H9 (cell line): Measurements from ENCODE around the gene NR3C2. TPM values are rescaled to one million over a fixed set of nuclear protein-coding genes. Genes with fewer than 3 reads are reported as not detected.

Experiments used
- DNase-seq: peaks from one replicate; pipeline ENCODE4 v3.0.0-alpha.2; 2017
- H2AFZ ChIP-seq: one replicate; pipeline ENCODE4 v1.6.1; 2013; ENCODE audit warnings: mild to moderate bottlenecking, low read length, control low read depth, moderate library complexity
- H2AK5ac ChIP-seq: 2 replicates; pipeline ENCODE4 v1.6.1; 2013; ENCODE audit warnings: low read length, control low read depth, mixed read lengths; ENCODE audit not compliant: insufficient read length
- H2BK120ac ChIP-seq: one replicate; pipeline ENCODE4 v1.6.1; 2013; ENCODE audit warnings: low read depth, mild to moderate bottlenecking, low read length, control low read depth, inconsistent platforms; ENCODE audit not compliant: poor library complexity, severe bottlenecking
- H2BK12ac ChIP-seq: 2 replicates; pipeline ENCODE4 v1.6.1; 2013; ENCODE audit warnings: low read length, control low read depth, mixed read lengths, low read depth; ENCODE audit not compliant: insufficient read length
- H2BK15ac ChIP-seq: 2 replicates; pipeline ENCODE4 v1.6.1; 2013; ENCODE audit warnings: low read depth, low read length, control low read depth
- H2BK20ac ChIP-seq: one replicate; pipeline ENCODE4 v1.6.1; 2013; ENCODE audit warnings: low read depth, mild to moderate bottlenecking, low read length, control low read depth, inconsistent platforms; ENCODE audit not compliant: poor library complexity, severe bottlenecking
- H2BK5ac ChIP-seq: 2 replicates; pipeline ENCODE4 v1.6.1; 2013; ENCODE audit warnings: low read length, control low read depth, mixed read lengths; ENCODE audit not compliant: insufficient read length
- H3K14ac ChIP-seq: 2 replicates; pipeline ENCODE4 v1.6.1; 2013; ENCODE audit warnings: low read length, control low read depth; ENCODE audit not compliant: insufficient read depth
- H3K18ac ChIP-seq: 2 replicates; pipeline ENCODE4 v1.6.1; 2013; ENCODE audit warnings: low read depth, mild to moderate bottlenecking, mixed read lengths, low read length, control low read depth; ENCODE audit not compliant: insufficient read length
- H3K23ac ChIP-seq: 2 replicates; pipeline ENCODE4 v1.6.1; 2013; ENCODE audit warnings: low read length, control low read depth, mixed read lengths, low read depth; ENCODE audit not compliant: insufficient read length
- H3K23me2 ChIP-seq: 2 replicates; pipeline ENCODE4 v1.6.1; 2013; ENCODE audit warnings: low read depth, mild to moderate bottlenecking, mixed read lengths, low read length, control low read depth; ENCODE audit not compliant: insufficient read length, poor library complexity, severe bottlenecking
- H3K27ac ChIP-seq: 2 replicates; pipeline ENCODE4 v1.5.1; 2013; ENCODE audit warnings: low read length, control low read depth, mixed read lengths, low read depth; ENCODE audit not compliant: insufficient read length
- H3K27me3 ChIP-seq: 2 replicates; pipeline ENCODE4 v1.6.1; 2013; ENCODE audit warnings: low read length, control low read depth, inconsistent platforms; ENCODE audit not compliant: insufficient read depth
- H3K4ac ChIP-seq: 2 replicates; pipeline ENCODE4 v1.6.1; 2013; ENCODE audit warnings: low read depth, mild to moderate bottlenecking, control low read depth, inconsistent platforms, low read length, moderate library complexity
- H3K4me1 ChIP-seq: 2 replicates; pipeline ENCODE4 v1.6.1; 2013; ENCODE audit warnings: low read length, control low read depth, inconsistent platforms; ENCODE audit not compliant: insufficient read depth
- H3K4me2 ChIP-seq: 2 replicates; pipeline ENCODE4 v1.6.1; 2013; ENCODE audit warnings: low read length, control low read depth, mixed read lengths; ENCODE audit not compliant: insufficient read length, insufficient read depth
- H3K56ac ChIP-seq: 2 replicates; pipeline ENCODE4 v1.6.1; 2013; ENCODE audit warnings: low read depth, mild to moderate bottlenecking, mixed read lengths, low read length, control low read depth; ENCODE audit not compliant: insufficient read length
- H3K79me1 ChIP-seq: 2 replicates; pipeline ENCODE4 v1.6.1; 2013; ENCODE audit warnings: low read depth, mild to moderate bottlenecking, moderate library complexity, low read length, control low read depth, inconsistent platforms; ENCODE audit not compliant: insufficient read depth, poor library complexity, severe bottlenecking
- H3K79me2 ChIP-seq: 2 replicates; pipeline ENCODE4 v1.6.1; 2013; ENCODE audit warnings: low read length, control low read depth, inconsistent platforms; ENCODE audit not compliant: insufficient read depth
- H3K9ac ChIP-seq: 2 replicates; pipeline ENCODE4 v1.6.1; 2013; ENCODE audit warnings: low read length, control low read depth, mixed read lengths; ENCODE audit not compliant: insufficient read length; ENCODE audit errors: extremely low read depth
- H3K9me3 ChIP-seq: one replicate; pipeline ENCODE4 v1.6.1; 2013; ENCODE audit warnings: low read depth, low read length, inconsistent platforms; ENCODE audit not compliant: control insufficient read depth
- H3T11ph ChIP-seq: one replicate; pipeline ENCODE4 v1.6.1; 2013; ENCODE audit warnings: mild to moderate bottlenecking, low read length, control low read depth, inconsistent platforms
- H4K20me1 ChIP-seq: one replicate; pipeline ENCODE4 v1.6.1; 2013; ENCODE audit not compliant: control insufficient read depth, insufficient read length, insufficient read depth
- H4K5ac ChIP-seq: 2 replicates; pipeline ENCODE4 v1.6.1; 2013; ENCODE audit warnings: low read depth, mild to moderate bottlenecking, mixed read lengths, low read length, control low read depth; ENCODE audit not compliant: insufficient read length
- H4K8ac ChIP-seq: replicated peaks from 2 replicates; pipeline ENCODE4 v1.6.1; 2013; ENCODE audit warnings: low read length, control low read depth, mixed read lengths, low read depth; ENCODE audit not compliant: insufficient read length
- H4K91ac ChIP-seq: 2 replicates; pipeline ENCODE4 v1.6.1; 2013; ENCODE audit warnings: low read depth, mild to moderate bottlenecking, moderate library complexity, mixed read lengths, low read length, control low read depth; ENCODE audit not compliant: insufficient read length
- H3K27ac Mint-ChIP-seq, 3 experiments: 2 replicates in 2 of 3; 3 replicates in 1 of 3; pipeline ENCODE4 v1.8.0; 2020 to 2021; ENCODE audit warnings: mixed read lengths in 3 of 3, mild to moderate bottlenecking in 1 of 3, moderate library complexity in 1 of 3
- H3K27me3 Mint-ChIP-seq: 2 replicates; pipeline ENCODE4 v1.8.0; 2021; ENCODE audit warnings: low read depth, mild to moderate bottlenecking, moderate library complexity, mixed read lengths
- H3K36me3 Mint-ChIP-seq, 3 experiments: 2 replicates in 2 of 3; 3 replicates in 1 of 3; pipeline ENCODE4 v1.8.0; 2020 to 2021; ENCODE audit warnings: low read depth in 3 of 3, mixed read lengths in 3 of 3; ENCODE audit not compliant: insufficient read depth in 1 of 3
- H3K4me1 Mint-ChIP-seq, 2 experiments: 2 replicates each; pipeline ENCODE4 v1.8.0; 2020; ENCODE audit warnings: mixed read lengths in 2 of 2
- H3K4me3 Mint-ChIP-seq, 2 experiments: 2 replicates in 1 of 2; 3 replicates in 1 of 2; pipeline ENCODE4 v1.8.0; 2020 to 2021; ENCODE audit warnings: mild to moderate bottlenecking in 2 of 2, mixed read lengths in 2 of 2, moderate library complexity in 1 of 2
- H3K9me3 Mint-ChIP-seq, 2 experiments: 2 replicates in 1 of 2; 3 replicates in 1 of 2; pipeline ENCODE4 v1.8.0; 2020; ENCODE audit warnings: mild to moderate bottlenecking in 2 of 2, mixed read lengths in 2 of 2, moderate library complexity in 1 of 2
- CTCF ChIP-seq: fragments of 200-600 bp; sonication (generic); conservative IDR thresholded peaks from 3 replicates; pipeline ENCODE4 v1.8.0; 2021; ENCODE audit warnings: antibody characterized with exemption, mild to moderate bottlenecking
- WGBS: extraction: QIAGEN DNeasy Blood & Tissue Kit; methylation state at CpG from one replicate; pipeline ENCODE4 v1.1.7; 2013; ENCODE audit warnings: missing lambda C conversion rate, low lambda C conversion rate, mixed read lengths; ENCODE audit not compliant: insufficient read length; ENCODE audit errors: extremely low coverage; 5-methylcytosine and 5-hydroxymethylcytosine counted together
- total RNA-seq: library from RNA; stranded (reverse); gene quantifications from 2 replicates; pipeline ENCODE4 v1.2.1, GENCODE V29; 2021

The NR3C2 gene
- total RNA-seq, 1 experiment from 2014 or later = 1.4 TPM

- no peaks in the 10 kb centered on the region for H3K79me2 ChIP-seq
- no CpG with 5 or more reads among the region's 4 CpGs for WGBS
- no peak overlapping the region for H3K27ac Mint-ChIP-seq
These were observed 74.5 kb downstream of the NR3C2 start for GRCh38 chr4:148367756-148368155.

More at GRCh38 chr4:148367756-148368155, 74.5 kb downstream of the NR3C2 start:
- Histone ChIP-seq H2BK5ac (no peak overlapping the region), H3K14ac (no peak overlapping the region), H3K79me1 (no peaks in the 10 kb centered on the region), H4K8ac (no peak overlapping the region), H3K9me3 (no peaks in the 10 kb centered on the region), H2BK120ac (no peak overlapping the region), H3K27me3 (no peaks in the 10 kb centered on the region), H3K56ac (no peak overlapping the region), H2BK12ac (no peak overlapping the region), H3K18ac (no peak overlapping the region), H2AK5ac (no peak overlapping the region), H3K4me1 (no peaks in the 10 kb centered on the region), H3K4me2 (no peak overlapping the region), H3K23me2 (no peaks in the 10 kb centered on the region), H3K9ac (no peak overlapping the region), H3K4ac (no peak overlapping the region), H2BK20ac (no peak overlapping the region), H3K23ac (no peak overlapping the region), H3K27ac (no peak overlapping the region), H4K91ac (no peak overlapping the region), H4K5ac (no peak overlapping the region), H4K20me1 (no peaks in the 10 kb centered on the region), H2BK15ac (no peak overlapping the region), H2AFZ (no peak overlapping the region), H3T11ph (no peak overlapping the region)
- Mint-ChIP-seq H3K27me3 (no peaks in the 10 kb centered on the region; the same call in 1 of the 2 replicates), H3K9me3 (no peaks in the 10 kb centered on the region), H3K4me1 (no peaks in the 10 kb centered on the region), H3K36me3 (no peaks in the 10 kb centered on the region), H3K4me3 (no peak overlapping the region)
- no peak for TF ChIP-seq CTCF
- DNase-seq = no peak
